Suprapubic skin (tissue), 4 donors: ENCODE data around the gene NAA80. TPM values are rescaled to one million over a fixed set of nuclear protein-coding genes. Genes with fewer than 3 reads are reported as not detected.

Experiments
- DNase-seq, 2 donors: peaks; one replicate each; pipeline ENCODE4 v3.0.0-alpha.2; 2019; ENCODE audit warnings: low spot score in 2 of 2
- H3K27ac ChIP-seq: fragments of 200-600 bp; sonication (generic); one replicate; pipeline ENCODE4 v1.5.1; 2019
- H3K27me3 ChIP-seq: fragments of 200-600 bp; sonication (generic); one replicate; pipeline ENCODE4 v1.5.1; 2019
- H3K36me3 ChIP-seq: fragments of 200-600 bp; sonication (generic); one replicate; pipeline ENCODE4 v1.5.1; 2019
- H3K4me1 ChIP-seq: fragments of 200-600 bp; sonication (generic); one replicate; pipeline ENCODE4 v1.5.1; 2019
- H3K4me3 ChIP-seq: fragments of 200-600 bp; sonication (generic); one replicate; pipeline ENCODE4 v1.5.1; 2019; ENCODE audit warnings: mild to moderate bottlenecking
- H3K9me3 ChIP-seq: fragments of 200-600 bp; sonication (generic); one replicate; pipeline ENCODE4 v1.5.1; 2019
- CTCF ChIP-seq, 2 donors: fragments of 200-600 bp in 1 of 2; fragments of 450-650 bp in 1 of 2; sonication (generic) in 1 of 2; IDR thresholded peaks; one replicate each; pipeline ENCODE4 v1.5.1; 2016 to 2019; ENCODE audit warnings: antibody characterized with exemption in 2 of 2, mild to moderate bottlenecking in 1 of 2, moderate library complexity in 1 of 2
- EP300 ChIP-seq: sonication (generic); formaldehyde crosslinking; IDR thresholded peaks from one replicate; pipeline ENCODE4 v1.6.1; 2017; ENCODE audit warnings: antibody characterized with exemption
- POLR2A ChIP-seq, 2 donors: fragments of 450-650 bp; IDR thresholded peaks; one replicate each; pipeline ENCODE4 v1.6.1; 2017; ENCODE audit warnings: antibody characterized with exemption in 2 of 2, mild to moderate bottlenecking in 2 of 2, moderate library complexity in 2 of 2
- POLR2AphosphoS5 ChIP-seq, 3 donors: sonication (generic); formaldehyde crosslinking; IDR thresholded peaks; one replicate each; pipeline ENCODE4 v1.6.1; 2017; ENCODE audit warnings: antibody characterized with exemption in 3 of 3
- WGBS: methylation state at CpG from one replicate; pipeline ENCODE4 v1.1.5; 2018; 5-methylcytosine and 5-hydroxymethylcytosine counted together
- total RNA-seq, 4 donors: library from RNA; depleted of rRNA; stranded (reverse); fragments of >200 nt; gene quantifications; one replicate each; pipeline ENCODE4 v1.1.0, GENCODE V29; 2016

The NAA80 gene
- total RNA-seq, 4 donors from 2014 or later: 19.5 to 23.4 (median 20.3) TPM

- Histone ChIP-seq H3K4me3 (peak overlapping the region; percentile 5), H3K27ac (peak overlapping the region; percentile 94), H3K36me3 (peaks cover 30% of the 10 kb centered on the region), H3K27me3 (no peaks in the 10 kb centered on the region), H3K4me1 (peaks cover 66% of the 10 kb centered on the region), H3K9me3 (no peaks in the 10 kb centered on the region)
- WGBS: 50% methylated on average over 5 of the region's 5 CpGs
- DNase-seq: no peak
- TF ChIP-seq POLR2AphosphoS5 (IDR thresholded peaks at IDR 0.05) (no peak), POLR2A (IDR thresholded peaks at IDR 0.05) (no peak), EP300 (no peak), CTCF (IDR thresholded peaks at IDR 0.05) (no peak)
These were observed 35.3 kb upstream of the NAA80 start for GRCh38 chr3:50334339-50335075.

GRCh38 chr3:50333744-50334328, 34.6 kb upstream of the NAA80 start:
- Histone ChIP-seq H3K4me3 (peak overlapping the region; percentile 5), H3K27me3 (no peaks in the 10 kb centered on the region), H3K9me3 (no peaks in the 10 kb centered on the region), H3K36me3 (peaks cover 34% of the 10 kb centered on the region), H3K27ac (peak overlapping the region; percentile 94), H3K4me1 (peaks cover 61% of the 10 kb centered on the region)
- TF ChIP-seq POLR2A (IDR thresholded peaks at IDR 0.05) (no peak), POLR2AphosphoS5 (IDR thresholded peaks at IDR 0.05) (no peak), CTCF (IDR thresholded peaks at IDR 0.05) (no peak), EP300 (no peak)
- WGBS: 41% methylated on average over 12 of the region's 12 CpGs
- DNase-seq: no peak

GRCh38 chr3:50331364-50331907, 32.2 kb upstream of the NAA80 start:
- 94% methylated on average over 19 of the region's 19 CpGs for WGBS
- peaks cover 65% of the 10 kb centered on the region for H3K4me1 ChIP-seq
- H3K27ac ChIP-seq: no peak overlapping the region
- no peak overlapping the region for H3K4me3 ChIP-seq
- peaks cover 34% of the 10 kb centered on the region for H3K36me3 ChIP-seq
- no peak for DNase-seq
- H3K27me3 ChIP-seq: no peaks in the 10 kb centered on the region
- no peak for TF ChIP-seq POLR2AphosphoS5 (IDR thresholded peaks at IDR 0.05)
- no peak for TF ChIP-seq POLR2A (IDR thresholded peaks at IDR 0.05)
- TF ChIP-seq CTCF (IDR thresholded peaks at IDR 0.05): no peak
- TF ChIP-seq EP300: no peak
- H3K9me3 ChIP-seq: no peaks in the 10 kb centered on the region

GRCh38 chr3:50330330-50330729, 31.1 kb upstream of the NAA80 start:
- 93% methylated on average over 5 of the region's 10 CpGs for WGBS
- Histone ChIP-seq H3K4me3 (no peak overlapping the region), H3K27ac (no peak overlapping the region), H3K27me3 (no peaks in the 10 kb centered on the region), H3K36me3 (peaks cover 43% of the 10 kb centered on the region), H3K9me3 (no peaks in the 10 kb centered on the region), H3K4me1 (peaks cover 62% of the 10 kb centered on the region)
- TF ChIP-seq EP300 (no peak), POLR2A (IDR thresholded peaks at IDR 0.05) (no peak), POLR2AphosphoS5 (IDR thresholded peaks at IDR 0.05) (no peak), CTCF (IDR thresholded peaks at IDR 0.05) (no peak)
- no peak for DNase-seq

- 2% methylated on average over 36 of the region's 55 CpGs for WGBS
- Histone ChIP-seq H3K36me3 (peaks cover 45% of the 10 kb centered on the region), H3K27ac (peak within 1 kb of the TSS; percentile 76), H3K4me3 (peak within 1 kb of the TSS; percentile 79), H3K27me3 (no peaks in the 10 kb centered on the region), H3K4me1 (peaks cover 56% of the 10 kb centered on the region), H3K9me3 (no peaks in the 10 kb centered on the region)
- no peak for TF ChIP-seq EP300
- peak in 1 of 2 donors; percentile 63 for TF ChIP-seq POLR2A (IDR thresholded peaks at IDR 0.05)
- peak in 2 of 3 donors; percentile 2 to 88 for TF ChIP-seq POLR2AphosphoS5 (IDR thresholded peaks at IDR 0.05)
- peak; percentile 99 to 100 for DNase-seq
These were observed 28.9 kb upstream of the NAA80 start, which contains the start of gene TUSC2 for GRCh38 chr3:50327943-50328691. Gene TUSC2 (minus strand): TSS chr3:50328223. CDS start chr3:50328099, 124 bp downstream.
